Measurements from ENCODE around the gene ARVCF. TPM values are rescaled to one million over a fixed set of nuclear protein-coding genes. Genes with fewer than 3 reads are reported as not detected.

Gene ARVCF
- total RNA-seq, 4 donors from 2014 or later, result 32.5 to 61.5 (median 39.5) TPM

- Histone ChIP-seq H3K4me1 (no peaks in the 10 kb centered on the region), H3K9me3 (no peaks in the 10 kb centered on the region), H3K4me3 (no peak overlapping the region), H3K27ac (no peak overlapping the region), H3K27me3 (no peaks in the 10 kb centered on the region), H3K36me3 (peaks cover 0 to 99% of the 10 kb centered on the region in 2 donors)
- WGBS, 2 donors (ENCODE audit: low coverage in 1 of 2), result 60 to 100% methylated on average over 1 to 2 of the region's 10 CpGs
- no peak for ATAC-seq
- no peak for TF ChIP-seq CTCF (IDR thresholded peaks at IDR 0.05)
These were observed 44.3 kb upstream of the ARVCF start for GRCh38 chr22:20060700-20061480.

- ATAC-seq, result no peak
- peaks cover 0 to 99% of the 10 kb centered on the region in 2 donors for H3K36me3 ChIP-seq
- no peaks in the 10 kb centered on the region for H3K9me3 ChIP-seq
- no peak overlapping the region for H3K4me3 ChIP-seq
- no peaks in the 10 kb centered on the region for H3K4me1 ChIP-seq
- no peaks in the 10 kb centered on the region for H3K27me3 ChIP-seq
- 86 to 89% methylated on average over 9 to 10 of the region's 10 CpGs for WGBS, 2 donors (ENCODE audit: low coverage in 1 of 2)
- H3K27ac ChIP-seq, result no peak overlapping the region
- TF ChIP-seq EP300 (IDR thresholded peaks at IDR 0.05), result no peak
- no peak for TF ChIP-seq CTCF (IDR thresholded peaks at IDR 0.05)
These were observed 42.6 kb upstream of the ARVCF start for GRCh38 chr22:20058989-20059770.

- Histone ChIP-seq H3K27me3 (no peaks in the 10 kb centered on the region), H3K4me1 (no peaks in the 10 kb centered on the region), H3K36me3 (peaks cover 0 to 99% of the 10 kb centered on the region in 2 donors), H3K9me3 (no peaks in the 10 kb centered on the region), H3K4me3 (no peak overlapping the region), H3K27ac (no peak overlapping the region)
- no peak for ATAC-seq
- 88 to 99% methylated on average over 5 to 7 of the region's 13 CpGs for whole genome bisulfite sequencing, 2 donors (ENCODE audit: low coverage in 1 of 2)
- TF ChIP-seq CTCF (IDR thresholded peaks at IDR 0.05), result no peak
- no peak for TF ChIP-seq POLR2AphosphoS5 (IDR thresholded peaks at IDR 0.05)
- TF ChIP-seq POLR2A (IDR thresholded peaks at IDR 0.05), result no peak
- TF ChIP-seq EP300 (IDR thresholded peaks at IDR 0.05), result no peak
These were observed 41.1 kb upstream of the ARVCF start for GRCh38 chr22:20057596-20058268.

GRCh38 chr22:20056696-20057386 lies 40.2 kb upstream of the ARVCF start:
- peaks cover 0 to 99% of the 10 kb centered on the region in 2 donors for H3K36me3 ChIP-seq

More at GRCh38 chr22:20056696-20057386, 40.2 kb upstream of the ARVCF start:
- H3K4me3 ChIP-seq, result no peak overlapping the region
- H3K4me1 ChIP-seq, result no peaks in the 10 kb centered on the region
- TF ChIP-seq CTCF (IDR thresholded peaks at IDR 0.05), result no peak
- TF ChIP-seq POLR2AphosphoS5 (IDR thresholded peaks at IDR 0.05), result no peak
- TF ChIP-seq POLR2A (IDR thresholded peaks at IDR 0.05), result no peak
- TF ChIP-seq EP300 (IDR thresholded peaks at IDR 0.05), result no peak
- no CpG with 5 or more reads among the region's 16 CpGs for WGBS, 2 donors (ENCODE audit: low coverage in 1 of 2)
- no peaks in the 10 kb centered on the region for H3K9me3 ChIP-seq
- H3K27me3 ChIP-seq, result no peaks in the 10 kb centered on the region
- ATAC-seq, result no peak
- no peak overlapping the region for H3K27ac ChIP-seq

Data from gastroesophageal sphincter (tissue), 4 donors.